NCI-H748 (cell line): ENCODE results near the gene GLT6D1.

ENCODE experiments used
- DNase-seq: peaks from one replicate; lab custom pipeline; 2025; ENCODE audit not compliant: unreplicated experiment; lab: John Stamatoyannopoulos, UW

Gene GLT6D1

GRCh38 chr9:135587658-135588057 lies 51.7 kb downstream of the GLT6D1 start:
- DNase-seq: no peak

- DNase-seq: no peak
Observed at GRCh38 chr9:135586601-135587109, 52.7 kb downstream of the GLT6D1 start.

GRCh38 chr9:135584934-135585333 lies 54.4 kb downstream of the GLT6D1 start:
- DNase-seq: no peak

GRCh38 chr9:135584371-135584770 lies 55.0 kb downstream of the GLT6D1 start:
- DNase-seq: no peak

GRCh38 chr9:135583688-135584011 lies 55.7 kb downstream of the GLT6D1 start:
- DNase-seq: no peak

- DNase-seq: no peak
Observed at GRCh38 chr9:135582966-135583687, 56.2 kb downstream of the GLT6D1 start.

GRCh38 chr9:135582541-135582940 lies 56.8 kb downstream of the GLT6D1 start:
- DNase-seq: no peak

GRCh38 chr9:135581636-135582426 lies 57.5 kb downstream of the GLT6D1 start:
- no peak for DNase-seq

GRCh38 chr9:135580664-135581380 lies 58.5 kb downstream of the GLT6D1 start:
- no peak for DNase-seq

- no peak for DNase-seq
Observed at GRCh38 chr9:135579889-135580660, 59.3 kb downstream of the GLT6D1 start.

GRCh38 chr9:135579356-135579755 lies 60.0 kb downstream of the GLT6D1 start:
- no peak for DNase-seq

- DNase-seq: no peak
Observed at GRCh38 chr9:135577256-135577655, 62.1 kb downstream of the GLT6D1 start.

- DNase-seq: no peak
Observed at GRCh38 chr9:135575995-135576631, 63.2 kb downstream of the GLT6D1 start.

- DNase-seq: no peak
Observed at GRCh38 chr9:135574943-135575342, 64.4 kb downstream of the GLT6D1 start.

GRCh38 chr9:135574331-135574730 lies 65.0 kb downstream of the GLT6D1 start:
- DNase-seq: no peak
